Ascending aorta (tissue), 2 donors: ENCODE measurements around the gene TGFB1I1. TPM values are rescaled to one million over a fixed set of nuclear protein-coding genes. Genes with fewer than 3 reads are reported as not detected.
A peak's percentile ranks its signal among the peaks of the same experiment; 100 is the strongest.

ENCODE experiments used
- DNase-seq, 2 donors: peaks; one replicate each; pipeline ENCODE4 v3.0.0-alpha.2; 2019; ENCODE audit warnings: low spot score in 2 of 2
- H3K27ac ChIP-seq, 2 donors: fragments of 200-600 bp; sonication (generic); one replicate each; pipeline ENCODE4 v1.5.1; 2016 to 2017; ENCODE audit warnings: mild to moderate bottlenecking in 1 of 2
- H3K27me3 ChIP-seq: fragments of 200-600 bp; sonication (generic); one replicate; pipeline ENCODE4 v1.5.1; 2017
- H3K36me3 ChIP-seq, 2 donors: fragments of 200-600 bp; sonication (generic); one replicate each; pipeline ENCODE4 v1.5.1; 2016
- H3K4me1 ChIP-seq, 2 donors: fragments of 200-600 bp; sonication (generic); one replicate each; pipeline ENCODE4 v1.5.1; 2016 to 2017; ENCODE audit warnings: mild to moderate bottlenecking in 1 of 2
- H3K4me3 ChIP-seq, 2 donors: fragments of 200-600 bp; sonication (generic); one replicate each; pipeline ENCODE4 v1.5.1; 2016 to 2017; ENCODE audit warnings: mild to moderate bottlenecking in 1 of 2
- H3K9me3 ChIP-seq, 2 donors: fragments of 200-600 bp; sonication (generic); one replicate each; pipeline ENCODE4 v1.5.1; 2016
- intact Hi-C: fragments of 100-400 bp; cut with DNase I; formaldehyde crosslinking; loops from one replicate; pipeline ENCODE4 v1.15.1; 2023
- total RNA-seq: library from RNA; depleted of rRNA; stranded (reverse); fragments of >200 nt; gene quantifications from one replicate; pipeline ENCODE4 v1.1.0, GENCODE V29; 2016
- TF ChIP-seq, protein P1 (sequence below), 3 experiments: fragments of 200-600 bp in 2 of 3; fragments of 450-650 bp in 1 of 3; sonication (generic) in 2 of 3; IDR thresholded peaks; one replicate each; pipeline ENCODE4 v1.5.1; 2016 to 2019; ENCODE audit warnings: antibody characterized with exemption in 3 of 3, mild to moderate bottlenecking in 1 of 3, moderate library complexity in 1 of 3

The TGFB1I1 gene
- total RNA-seq, 1 donor from 2014 or later, result 325 TPM

DNA sequence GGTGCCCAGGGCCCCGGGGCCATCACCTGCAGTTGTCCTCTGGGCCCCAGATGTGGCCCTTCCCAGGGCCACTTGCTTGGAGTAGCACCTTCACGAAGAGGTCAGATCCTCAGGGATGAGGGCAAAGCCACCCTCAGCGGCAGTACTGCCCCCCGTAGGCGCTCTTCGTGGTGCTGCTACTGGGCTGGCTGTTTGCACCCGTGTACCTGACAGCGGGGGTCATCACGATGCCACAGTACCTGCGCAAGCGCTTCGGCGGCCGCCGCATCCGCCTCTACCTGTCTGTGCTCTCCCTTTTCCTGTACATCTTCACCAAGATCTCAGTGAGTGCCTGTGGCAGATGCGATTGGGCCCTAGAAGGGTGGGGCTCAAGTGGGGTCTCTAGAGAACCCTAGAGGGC is 13.6 kb downstream of the TGFB1I1 start:
- no peak for DNase-seq
- intact Hi-C loops, result no loop called here
- no peak overlapping the region for H3K4me3 ChIP-seq

DNA sequence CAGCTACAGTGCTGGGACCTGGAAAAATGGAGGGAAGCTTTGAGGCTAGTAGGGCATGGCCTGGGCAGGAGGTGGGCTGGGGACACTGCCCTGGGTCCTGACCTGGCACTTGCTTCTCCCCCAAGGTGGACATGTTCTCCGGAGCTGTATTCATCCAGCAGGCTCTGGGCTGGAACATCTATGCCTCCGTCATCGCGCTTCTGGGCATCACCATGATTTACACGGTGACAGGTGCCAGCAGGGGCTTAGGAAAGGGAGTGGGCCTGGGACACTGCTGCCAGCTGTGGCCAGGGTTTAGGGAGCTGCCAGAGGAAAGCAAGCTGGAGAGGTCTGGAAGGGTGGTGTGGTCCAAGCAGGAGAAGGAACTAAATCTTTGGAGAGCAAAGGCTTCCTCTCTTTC is 14.1 kb downstream of the TGFB1I1 start:
- intact Hi-C loops, result no loop called here
- Histone ChIP-seq H3K4me3 (no peak overlapping the region), H3K27ac (no peak overlapping the region), H3K4me1 (peaks cover 10 to 15% of the 10 kb centered on the region in 2 donors), H3K9me3 (no peaks in the 10 kb centered on the region), H3K27me3 (no peaks in the 10 kb centered on the region), H3K36me3 (peaks cover 0 to 10% of the 10 kb centered on the region in 2 donors)
- no peak for DNase-seq
- TF ChIP-seq, protein P1, sequence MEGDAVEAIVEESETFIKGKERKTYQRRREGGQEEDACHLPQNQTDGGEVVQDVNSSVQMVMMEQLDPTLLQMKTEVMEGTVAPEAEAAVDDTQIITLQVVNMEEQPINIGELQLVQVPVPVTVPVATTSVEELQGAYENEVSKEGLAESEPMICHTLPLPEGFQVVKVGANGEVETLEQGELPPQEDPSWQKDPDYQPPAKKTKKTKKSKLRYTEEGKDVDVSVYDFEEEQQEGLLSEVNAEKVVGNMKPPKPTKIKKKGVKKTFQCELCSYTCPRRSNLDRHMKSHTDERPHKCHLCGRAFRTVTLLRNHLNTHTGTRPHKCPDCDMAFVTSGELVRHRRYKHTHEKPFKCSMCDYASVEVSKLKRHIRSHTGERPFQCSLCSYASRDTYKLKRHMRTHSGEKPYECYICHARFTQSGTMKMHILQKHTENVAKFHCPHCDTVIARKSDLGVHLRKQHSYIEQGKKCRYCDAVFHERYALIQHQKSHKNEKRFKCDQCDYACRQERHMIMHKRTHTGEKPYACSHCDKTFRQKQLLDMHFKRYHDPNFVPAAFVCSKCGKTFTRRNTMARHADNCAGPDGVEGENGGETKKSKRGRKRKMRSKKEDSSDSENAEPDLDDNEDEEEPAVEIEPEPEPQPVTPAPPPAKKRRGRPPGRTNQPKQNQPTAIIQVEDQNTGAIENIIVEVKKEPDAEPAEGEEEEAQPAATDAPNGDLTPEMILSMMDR (IDR thresholded peaks at IDR 0.05), result no peak

More for the DNA sequence above, 13.6 kb downstream of the TGFB1I1 start:
- H3K4me1 ChIP-seq, result peaks cover 10 to 15% of the 10 kb centered on the region in 2 donors
- no peaks in the 10 kb centered on the region for H3K27me3 ChIP-seq
- no peak overlapping the region for H3K27ac ChIP-seq
- H3K9me3 ChIP-seq, result no peaks in the 10 kb centered on the region
- peaks cover 0 to 9% of the 10 kb centered on the region in 2 donors for H3K36me3 ChIP-seq
- TF ChIP-seq, protein P1 (IDR thresholded peaks at IDR 0.05), result no peak

DNA sequence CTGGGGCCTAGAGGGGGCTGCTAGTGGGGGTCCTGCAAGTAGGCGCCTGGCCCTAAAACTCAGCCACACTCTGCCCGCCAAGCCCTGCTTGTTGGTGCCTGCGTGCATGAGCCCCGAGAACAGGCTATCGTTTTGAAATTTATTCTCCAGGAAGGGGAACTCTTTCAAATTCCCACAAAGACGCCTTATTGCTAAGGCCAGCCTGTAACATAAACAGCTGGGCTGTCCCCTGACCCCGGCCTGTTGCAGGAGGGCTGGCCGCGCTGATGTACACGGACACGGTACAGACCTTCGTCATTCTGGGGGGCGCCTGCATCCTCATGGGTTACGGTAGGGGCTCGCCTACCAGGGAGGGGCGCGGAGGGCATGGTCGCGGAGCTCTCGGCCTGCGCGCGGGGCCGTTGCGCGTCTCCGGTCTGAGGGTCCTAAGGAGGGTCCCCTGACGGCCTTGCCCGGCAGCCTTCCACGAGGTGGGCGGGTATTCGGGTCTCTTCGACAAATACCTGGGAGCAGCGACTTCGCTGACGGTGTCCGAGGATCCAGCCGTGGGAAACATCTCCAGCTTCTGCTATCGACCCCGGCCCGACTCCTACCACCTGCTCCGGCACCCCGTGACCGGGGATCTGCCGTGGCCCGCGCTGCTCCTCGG is 15.2 kb downstream of the TGFB1I1 start:
- Histone ChIP-seq H3K4me3 (peak overlapping the region; percentile 66 to 68), H3K27ac (no peak overlapping the region), H3K27me3 (no peaks in the 10 kb centered on the region), H3K9me3 (no peaks in the 10 kb centered on the region), H3K36me3 (peaks cover 3 to 19% of the 10 kb centered on the region in 2 donors), H3K4me1 (peaks cover 10 to 15% of the 10 kb centered on the region in 2 donors)
- no peak for DNase-seq
- intact Hi-C loops, result no loop called here
- TF ChIP-seq, protein P1 (IDR thresholded peaks at IDR 0.05), result no peak

DNA sequence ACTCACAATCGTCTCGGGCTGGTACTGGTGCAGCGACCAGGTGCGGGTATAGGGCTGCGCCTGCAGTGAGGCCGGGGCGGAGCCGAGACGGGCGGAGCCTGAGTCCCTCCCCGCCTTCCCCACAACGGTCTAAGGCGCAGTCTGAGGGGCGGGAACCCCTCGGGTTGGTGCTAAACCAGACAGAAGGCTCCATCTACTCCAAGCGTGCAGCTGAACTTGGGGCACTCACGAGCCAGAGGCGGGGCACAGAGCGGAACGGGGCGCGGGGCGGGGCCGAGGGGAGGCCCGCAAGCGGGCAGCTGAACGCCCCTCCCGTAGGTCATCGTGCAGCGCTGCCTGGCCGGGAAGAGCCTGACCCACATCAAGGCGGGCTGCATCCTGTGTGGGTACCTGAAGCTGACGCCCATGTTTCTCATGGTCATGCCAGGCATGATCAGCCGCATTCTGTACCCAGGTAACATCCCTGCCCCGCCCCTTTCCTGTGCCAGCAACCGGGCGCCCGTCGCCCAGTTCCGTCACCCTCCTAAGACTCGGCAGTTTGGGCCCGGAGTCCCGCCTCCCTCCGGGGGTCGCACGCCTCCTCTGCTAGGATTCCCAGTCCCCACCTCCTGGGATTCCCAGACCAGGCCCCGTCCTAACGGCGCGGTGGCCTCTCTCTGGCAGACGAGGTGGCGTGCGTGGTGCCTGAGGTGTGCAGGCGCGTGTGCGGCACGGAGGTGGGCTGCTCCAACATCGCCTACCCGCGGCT is 15.9 kb downstream of the TGFB1I1 start:
- no peak for DNase-seq
- TF ChIP-seq, protein P1 (IDR thresholded peaks at IDR 0.05), result no peak
- H3K27ac ChIP-seq, result no peak overlapping the region
- H3K9me3 ChIP-seq, result no peaks in the 10 kb centered on the region
- intact Hi-C loops, result no loop called here
- no peaks in the 10 kb centered on the region for H3K27me3 ChIP-seq
- peaks cover 10 to 26% of the 10 kb centered on the region in 2 donors for H3K36me3 ChIP-seq
- peaks cover 10 to 15% of the 10 kb centered on the region in 2 donors for H3K4me1 ChIP-seq
- peak overlapping the region; percentile 66 to 68 for H3K4me3 ChIP-seq

DNA sequence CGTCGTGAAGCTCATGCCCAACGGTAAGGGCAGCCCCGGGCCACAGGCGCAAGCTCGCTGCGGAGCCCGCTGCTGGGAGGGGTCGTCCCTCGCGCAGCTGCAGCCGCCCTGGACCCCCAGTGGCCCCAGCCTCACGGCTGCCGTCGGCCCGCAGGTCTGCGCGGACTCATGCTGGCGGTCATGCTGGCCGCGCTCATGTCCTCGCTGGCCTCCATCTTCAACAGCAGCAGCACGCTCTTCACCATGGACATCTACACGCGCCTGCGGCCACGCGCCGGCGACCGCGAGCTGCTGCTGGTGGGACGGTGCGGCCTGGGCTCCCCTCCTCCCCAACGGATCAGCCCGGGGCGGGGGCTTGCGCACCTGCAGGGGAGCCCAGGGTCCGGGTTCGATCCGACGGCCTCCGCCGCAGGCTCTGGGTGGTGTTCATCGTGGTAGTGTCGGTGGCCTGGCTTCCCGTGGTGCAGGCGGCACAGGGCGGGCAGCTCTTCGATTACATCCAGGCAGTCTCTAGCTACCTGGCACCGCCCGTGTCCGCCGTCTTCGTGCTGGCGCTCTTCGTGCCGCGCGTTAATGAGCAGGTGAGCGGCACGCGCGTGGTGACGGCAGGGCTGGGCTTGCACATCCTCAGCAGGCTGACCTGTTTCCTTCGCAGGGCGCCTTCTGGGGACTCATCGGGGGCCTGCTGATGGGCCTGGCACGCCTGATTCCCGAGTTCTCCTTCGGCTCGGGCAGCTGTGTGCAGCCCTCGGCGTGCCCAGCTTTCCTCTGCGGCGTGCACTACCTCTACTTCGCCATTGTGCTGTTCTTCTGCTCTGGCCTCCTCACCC is 16.7 kb downstream of the TGFB1I1 start:
- DNase-seq, result no peak
- no peak overlapping the region for H3K27ac ChIP-seq
- TF ChIP-seq, protein P1 (IDR thresholded peaks at IDR 0.05), result no peak
- H3K27me3 ChIP-seq, result no peaks in the 10 kb centered on the region
- H3K4me1 ChIP-seq, result peaks cover 10 to 15% of the 10 kb centered on the region in 2 donors
- H3K4me3 ChIP-seq, result peak overlapping the region; percentile 66 to 68
- H3K9me3 ChIP-seq, result no peaks in the 10 kb centered on the region
- H3K36me3 ChIP-seq, result peaks cover 16 to 34% of the 10 kb centered on the region in 2 donors
- intact Hi-C loops, result no loop called here
